Diencephalon (tissue), 1 donor: ENCODE measurements around the gene IMMT. TPM values are rescaled to one million over a fixed set of nuclear protein-coding genes. Genes with fewer than 3 reads are reported as not detected.

Experiments used
- small RNA-seq: library from RNA; depleted of rRNA; stranded (forward); fragments of <200 nt; gene quantifications from one replicate; pipeline ENCODE3, GENCODE V24; 2014
- total RNA-seq: library from RNA; depleted of rRNA; stranded (reverse); fragments of >200 nt; gene quantifications from one replicate; pipeline ENCODE4 v1.2.3, GENCODE V29; 2014

IMMT gene
- total RNA-seq, result 60.0 TPM

GRCh38 chr2:86195055-86195807, at the start of gene IMMT:
IMMT (minus strand) TSS chr2:86195462; CDS start chr2:86195382, 80 bp downstream.

GRCh38 chr2:86105969-86106945, 89.0 kb downstream of the IMMT start, which contains the start of gene PTCD3:
PTCD3 (plus strand) TSS chr2:86106235; CDS start chr2:86106248, 13 bp downstream.

GRCh38 chr2:86105252-86105968, 89.9 kb downstream of the IMMT start, which contains the start of gene POLR1A:
POLR1A (minus strand) TSS chr2:86105886; CDS start chr2:86105776, 110 bp downstream.

Small RNA genes within 50 kb of the gene (small RNA-seq; reads per million reads assigned to genes)
- gene MIR4779, result not detected
- gene RF00019, result not detected
- 2,664 reads per million, percentile 99 among the genes with 10 or more reads in this experiment for gene SNORD94

Other genes with a start within 250 kb of the IMMT start
- gene POLR1A, start 89.6 kb downstream of the IMMT start, total RNA-seq, result 14.5 TPM
- 93.9 TPM for gene PTCD3, start 89.2 kb downstream of the IMMT start, total RNA-seq
- gene MRPL35, start 4.0 kb upstream of the IMMT start, total RNA-seq, result 52.8 TPM
- 200 TPM for gene REEP1, start 142.2 kb upstream of the IMMT start, total RNA-seq
- gene KDM3A, start 245.9 kb upstream of the IMMT start, total RNA-seq, result 38.5 TPM